ENCODE measurements around the gene TH.

The TH gene

GRCh38 chr11:2219318-2220017 lies 47.9 kb upstream of the TH start:
- no peaks in the 10 kb centered on the region for H3K27me3 ChIP-seq (ENCODE audit: insufficient read depth, low read length)
- H3K79me2 ChIP-seq (ENCODE audit: insufficient read depth, low read length), result no peaks in the 10 kb centered on the region
- H3K9me3 ChIP-seq (ENCODE audit: low read length), result no peaks in the 10 kb centered on the region
- H3K27ac ChIP-seq (ENCODE audit: low read depth, low read length, poor library complexity, severe bottlenecking), result no peak overlapping the region
- H3K9me2 ChIP-seq (ENCODE audit: low read depth, low read length), result no peaks in the 10 kb centered on the region
- no peaks in the 10 kb centered on the region for H3F3A ChIP-seq (ENCODE audit: insufficient read depth, low read length)
- no peaks in the 10 kb centered on the region for H4K20me1 ChIP-seq (ENCODE audit: insufficient read depth, low read length)
- TF ChIP-seq CTCF (IDR thresholded peaks at IDR 0.05; ENCODE audit: low read length) (no peak), EZH2 (IDR thresholded peaks at IDR 0.05; ENCODE audit: borderline replicate concordance, low read length) (no peak)
- no peak overlapping the region for H2AFZ ChIP-seq (ENCODE audit: low read length)
- no peak overlapping the region for H3K9ac ChIP-seq (ENCODE audit: low read length)
- H3K4me1 ChIP-seq (ENCODE audit: insufficient read depth, low read length, severe bottlenecking), result no peaks in the 10 kb centered on the region
- no peak overlapping the region for H3K4me2 ChIP-seq (ENCODE audit: low read length)
- no peak overlapping the region for H3K4me3 ChIP-seq (ENCODE audit: low read depth, low read length, poor library complexity, severe bottlenecking)
- H3K36me3 ChIP-seq (ENCODE audit: insufficient read depth, low read length), result no peaks in the 10 kb centered on the region

GRCh38 chr11:2218031-2218633 lies 46.5 kb upstream of the TH start:
- no peaks in the 10 kb centered on the region for H3K79me2 ChIP-seq (ENCODE audit: insufficient read depth, low read length)
- H3K4me1 ChIP-seq (ENCODE audit: insufficient read depth, low read length, severe bottlenecking), result no peaks in the 10 kb centered on the region
- no peak for TF ChIP-seq EZH2 (IDR thresholded peaks at IDR 0.05; ENCODE audit: borderline replicate concordance, low read length)
- TF ChIP-seq CTCF (IDR thresholded peaks at IDR 0.05; ENCODE audit: low read length), result no peak

GRCh38 chr11:2217211-2218030 lies 45.8 kb upstream of the TH start:
- no peak overlapping the region for H3K9ac ChIP-seq (ENCODE audit: low read length)
- no peak overlapping the region for H3K4me3 ChIP-seq (ENCODE audit: low read depth, low read length, poor library complexity, severe bottlenecking)
- H2AFZ ChIP-seq (ENCODE audit: low read length), result no peak overlapping the region
- H3K9me3 ChIP-seq (ENCODE audit: low read length), result no peaks in the 10 kb centered on the region
- H3K9me2 ChIP-seq (ENCODE audit: low read depth, low read length), result no peaks in the 10 kb centered on the region
- no peaks in the 10 kb centered on the region for H3K27me3 ChIP-seq (ENCODE audit: insufficient read depth, low read length)
- no peak overlapping the region for H3K27ac ChIP-seq (ENCODE audit: low read depth, low read length, poor library complexity, severe bottlenecking)
- no peak overlapping the region for H3K4me2 ChIP-seq (ENCODE audit: low read length)
- no peaks in the 10 kb centered on the region for H3K36me3 ChIP-seq (ENCODE audit: insufficient read depth, low read length)
- no peaks in the 10 kb centered on the region for H3F3A ChIP-seq (ENCODE audit: insufficient read depth, low read length)
- no peak for TF ChIP-seq EZH2 (IDR thresholded peaks at IDR 0.05; ENCODE audit: borderline replicate concordance, low read length)
- TF ChIP-seq CTCF (IDR thresholded peaks at IDR 0.05; ENCODE audit: low read length), result no peak
- no peaks in the 10 kb centered on the region for H3K79me2 ChIP-seq (ENCODE audit: insufficient read depth, low read length)
- no peaks in the 10 kb centered on the region for H3K4me1 ChIP-seq (ENCODE audit: insufficient read depth, low read length, severe bottlenecking)
- H4K20me1 ChIP-seq (ENCODE audit: insufficient read depth, low read length), result no peaks in the 10 kb centered on the region

More at GRCh38 chr11:2218031-2218633, 46.5 kb upstream of the TH start:
- Histone ChIP-seq H2AFZ (ENCODE audit: low read length) (no peak overlapping the region), H3K36me3 (ENCODE audit: insufficient read depth, low read length) (no peaks in the 10 kb centered on the region), H3K9ac (ENCODE audit: low read length) (no peak overlapping the region), H3K27ac (ENCODE audit: low read depth, low read length, poor library complexity, severe bottlenecking) (no peak overlapping the region), H3K27me3 (ENCODE audit: insufficient read depth, low read length) (no peaks in the 10 kb centered on the region), H3K9me3 (ENCODE audit: low read length) (no peaks in the 10 kb centered on the region), H4K20me1 (ENCODE audit: insufficient read depth, low read length) (no peaks in the 10 kb centered on the region), H3F3A (ENCODE audit: insufficient read depth, low read length) (no peaks in the 10 kb centered on the region), H3K4me2 (ENCODE audit: low read length) (no peak overlapping the region), H3K4me3 (ENCODE audit: low read depth, low read length, poor library complexity, severe bottlenecking) (no peak overlapping the region), H3K9me2 (ENCODE audit: low read depth, low read length) (no peaks in the 10 kb centered on the region)
